Left ventricle myocardium inferior (tissue), 1 donor: ENCODE results near the gene TRIM41. TPM values are rescaled to one million over a fixed set of nuclear protein-coding genes. Genes with fewer than 3 reads are reported as not detected.

Experiments used
- DNase-seq: peaks from one replicate; pipeline ENCODE4 v3.0.0-alpha.2; 2020
- H3K27ac ChIP-seq: fragments of 200-600 bp; replicated peaks from 2 replicates; pipeline ENCODE4 v1.8.0; 2021
- H3K27me3 ChIP-seq: fragments of 200-600 bp; 2 replicates; pipeline ENCODE4 v1.8.0; 2021; ENCODE audit warnings: low read depth
- H3K36me3 ChIP-seq: fragments of 200-600 bp; 2 replicates; pipeline ENCODE4 v1.8.0; 2021
- H3K4me1 ChIP-seq: fragments of 200-600 bp; 2 replicates; pipeline ENCODE4 v1.8.0; 2021
- H3K4me3 ChIP-seq: fragments of 200-600 bp; 2 replicates; pipeline ENCODE4 v1.8.0; 2021; ENCODE audit warnings: mild to moderate bottlenecking, moderate library complexity
- H3K9me3 ChIP-seq: fragments of 200-600 bp; replicated peaks from 2 replicates; pipeline ENCODE4 v1.8.0; 2021
- intact Hi-C: fragments of 100-400 bp; cut with micrococcal nuclease; formaldehyde crosslinking; loops from one replicate; pipeline ENCODE4 v1.11.0; 2022
- total RNA-seq: library from RNA; stranded (reverse); fragmentation: NEBNext Ultra II Directional; extraction: Animal tissue kit (Norgen Biotek cat#: 25700); gene quantifications from one replicate; pipeline ENCODE4 v1.2.1, GENCODE V29; 2021
- TF ChIP-seq, protein P1 (sequence below): fragments of 200-600 bp; IDR thresholded peaks from 2 replicates; pipeline ENCODE4 v1.8.0; 2021; ENCODE audit warnings: antibody characterized with exemption, mild to moderate bottlenecking, borderline replicate concordance
- donor health status: DM: no; HTN: yes; CAD: no; lungs with severe emphysema.

Gene TRIM41
- total RNA-seq, 1 donor from 2014 or later = 26.4 TPM

DNA sequence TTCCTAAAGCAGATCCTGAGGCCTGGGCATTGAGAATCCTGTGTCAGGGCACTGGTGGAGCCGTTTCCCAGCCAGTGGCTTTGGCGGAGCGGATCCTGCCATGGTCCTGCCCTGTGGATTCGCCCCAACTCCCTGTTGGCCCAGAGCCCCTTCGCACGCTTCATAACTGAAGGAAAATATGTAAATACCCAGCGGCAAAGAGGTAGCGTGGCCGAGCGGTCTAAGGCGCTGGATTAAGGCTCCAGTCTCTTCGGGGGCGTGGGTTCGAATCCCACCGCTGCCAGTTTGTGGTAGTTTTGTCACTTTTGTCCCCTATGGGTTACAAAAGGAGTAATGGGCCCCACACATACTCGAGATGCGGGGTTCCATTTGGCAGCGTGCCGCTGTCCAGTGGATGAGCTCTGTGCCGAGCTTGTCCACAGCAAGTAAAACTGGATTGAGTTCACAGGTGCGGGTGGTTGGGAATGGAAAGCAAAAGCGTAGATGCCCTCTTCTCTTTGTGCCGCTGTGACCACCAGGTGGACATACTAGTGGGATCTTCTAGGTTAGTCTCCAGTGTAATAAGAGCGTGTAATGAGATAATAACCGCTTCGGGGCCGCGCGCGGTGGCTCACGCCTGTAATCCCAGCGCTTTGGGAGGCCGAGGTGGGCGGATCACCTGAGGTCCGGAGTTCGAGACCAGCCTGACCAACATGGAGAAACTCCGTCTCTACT lies 35.4 kb upstream of the TRIM41 start:
- intact Hi-C loops = no loop called here
- no peaks in the 10 kb centered on the region for H3K36me3 ChIP-seq
- DNase-seq = peak; percentile 75

DNA sequence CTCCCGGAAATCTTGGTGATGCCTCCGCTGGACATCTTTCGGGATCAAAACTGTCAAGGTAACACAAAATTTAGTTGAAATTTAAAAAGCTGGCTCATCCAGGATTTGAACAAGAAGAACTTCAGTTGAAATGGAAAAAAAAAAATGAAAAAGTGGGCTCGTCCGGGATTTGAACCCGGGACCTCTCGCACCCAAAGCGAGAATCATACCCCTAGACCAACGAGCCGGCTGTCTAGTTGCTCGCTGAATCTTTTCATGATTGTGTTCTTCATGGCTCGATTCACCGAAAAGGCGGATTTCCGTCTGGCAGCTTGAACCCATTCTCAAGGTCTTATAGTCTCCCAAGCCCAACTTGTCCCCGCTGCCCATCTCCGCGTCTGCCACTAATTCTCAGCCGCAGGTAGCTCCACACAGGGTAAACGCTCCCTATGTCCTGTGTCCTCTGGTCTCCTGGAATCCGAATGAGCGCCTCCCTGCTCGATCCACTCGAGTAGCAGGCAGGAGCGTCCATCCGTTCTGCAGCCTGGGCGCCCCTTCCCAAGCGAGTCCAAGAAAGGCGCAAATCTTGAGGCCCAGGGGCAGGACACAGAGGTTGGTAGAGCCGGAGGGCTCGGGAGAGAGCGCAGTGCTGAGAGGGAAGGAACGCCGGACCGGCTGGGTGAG lies 34.2 kb upstream of the TRIM41 start:
- TF ChIP-seq, protein P1, sequence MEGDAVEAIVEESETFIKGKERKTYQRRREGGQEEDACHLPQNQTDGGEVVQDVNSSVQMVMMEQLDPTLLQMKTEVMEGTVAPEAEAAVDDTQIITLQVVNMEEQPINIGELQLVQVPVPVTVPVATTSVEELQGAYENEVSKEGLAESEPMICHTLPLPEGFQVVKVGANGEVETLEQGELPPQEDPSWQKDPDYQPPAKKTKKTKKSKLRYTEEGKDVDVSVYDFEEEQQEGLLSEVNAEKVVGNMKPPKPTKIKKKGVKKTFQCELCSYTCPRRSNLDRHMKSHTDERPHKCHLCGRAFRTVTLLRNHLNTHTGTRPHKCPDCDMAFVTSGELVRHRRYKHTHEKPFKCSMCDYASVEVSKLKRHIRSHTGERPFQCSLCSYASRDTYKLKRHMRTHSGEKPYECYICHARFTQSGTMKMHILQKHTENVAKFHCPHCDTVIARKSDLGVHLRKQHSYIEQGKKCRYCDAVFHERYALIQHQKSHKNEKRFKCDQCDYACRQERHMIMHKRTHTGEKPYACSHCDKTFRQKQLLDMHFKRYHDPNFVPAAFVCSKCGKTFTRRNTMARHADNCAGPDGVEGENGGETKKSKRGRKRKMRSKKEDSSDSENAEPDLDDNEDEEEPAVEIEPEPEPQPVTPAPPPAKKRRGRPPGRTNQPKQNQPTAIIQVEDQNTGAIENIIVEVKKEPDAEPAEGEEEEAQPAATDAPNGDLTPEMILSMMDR = no peak
- intact Hi-C loops = no loop called here
- Histone ChIP-seq H3K9me3 (no peaks in the 10 kb centered on the region), H3K4me3 (peak overlapping the region; percentile 76), H3K4me1 (peaks cover 71% of the 10 kb centered on the region), H3K36me3 (no peaks in the 10 kb centered on the region), H3K27me3 (no peaks in the 10 kb centered on the region), H3K27ac (peak overlapping the region; percentile 97)
- DNase-seq = peak; percentile 57

More for the DNA sequence above, 35.4 kb upstream of the TRIM41 start:
- Histone ChIP-seq H3K27me3 (no peaks in the 10 kb centered on the region), H3K4me3 (peak overlapping the region; percentile 76), H3K9me3 (no peaks in the 10 kb centered on the region), H3K4me1 (peaks cover 64% of the 10 kb centered on the region), H3K27ac (peak overlapping the region; percentile 97)
- TF ChIP-seq, protein P1 = peak; percentile 41

DNA sequence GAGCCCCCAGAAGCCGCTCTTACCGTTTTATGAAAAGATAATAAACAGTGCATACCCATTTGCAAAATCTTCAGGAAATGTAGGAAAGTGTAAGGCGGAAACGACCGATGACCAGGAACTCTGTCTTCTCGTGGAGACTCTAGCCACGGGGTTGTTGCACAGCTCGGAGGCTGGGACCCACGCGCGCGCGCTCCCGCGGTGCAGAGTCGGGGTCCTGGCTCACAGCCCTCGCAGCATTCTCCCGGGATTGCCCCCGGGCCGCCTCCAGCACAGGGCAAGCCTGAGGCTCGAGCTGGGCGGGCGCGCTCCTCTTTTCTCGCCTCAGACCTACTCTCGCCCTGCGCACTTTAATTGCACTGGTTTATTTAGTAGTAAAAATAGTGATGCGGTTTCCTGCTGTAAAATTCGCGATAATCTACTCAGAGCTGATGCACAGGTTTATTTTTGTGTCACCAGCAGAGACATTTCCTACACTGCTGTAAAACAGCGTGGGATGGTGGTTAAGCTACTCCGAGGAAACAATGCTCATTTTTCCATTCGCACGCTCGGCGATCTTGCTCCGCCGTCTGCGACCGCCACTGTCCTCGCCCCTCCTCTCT lies 33.6 kb upstream of the TRIM41 start:
- DNase-seq = peak; percentile 40
- Histone ChIP-seq H3K9me3 (no peaks in the 10 kb centered on the region), H3K36me3 (no peaks in the 10 kb centered on the region), H3K4me3 (peak overlapping the region; percentile 76), H3K27me3 (no peaks in the 10 kb centered on the region), H3K27ac (peak overlapping the region; percentile 97), H3K4me1 (peaks cover 71% of the 10 kb centered on the region)
- TF ChIP-seq, protein P1 = no peak
- intact Hi-C loops = no loop called here

DNA sequence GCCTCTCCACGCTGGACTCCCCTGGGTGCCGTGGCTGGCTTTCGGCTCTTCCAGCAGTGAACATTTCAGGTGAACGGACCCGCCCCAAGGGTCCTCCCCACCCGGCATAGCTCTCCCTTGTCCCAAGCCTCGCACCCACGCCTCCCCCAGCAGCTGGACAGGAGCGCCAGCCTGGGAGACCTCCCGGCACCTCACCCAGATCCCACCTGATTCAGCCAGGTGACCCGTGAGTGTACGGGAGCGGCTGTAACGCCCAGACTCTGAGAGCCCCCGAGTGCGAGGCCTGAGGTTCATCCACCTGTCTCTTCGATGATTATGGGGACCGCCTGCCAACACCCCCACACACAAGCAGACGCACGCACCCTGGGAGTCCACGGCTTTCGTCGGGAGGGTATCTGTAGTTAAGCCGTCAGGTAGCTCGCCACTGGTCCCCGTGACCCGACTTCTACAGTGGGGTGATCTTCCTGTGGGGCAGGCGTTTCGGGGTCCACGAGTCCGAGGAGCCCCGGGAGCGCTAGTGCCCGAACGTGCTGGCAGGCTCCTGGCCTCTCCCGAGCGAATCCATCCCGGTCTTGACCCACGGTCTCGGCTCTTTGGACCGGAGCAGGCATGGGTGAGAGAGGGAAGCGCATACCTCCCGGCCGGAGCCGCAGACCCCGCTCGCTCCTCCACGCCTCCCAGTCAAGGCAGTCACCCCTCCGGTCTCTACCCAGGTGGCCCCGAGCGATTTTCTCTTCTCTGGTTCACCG lies 32.9 kb upstream of the TRIM41 start:
- H3K4me3 ChIP-seq = peak overlapping the region; percentile 76
- no peak for DNase-seq
- H3K27ac ChIP-seq = peak overlapping the region; percentile 97
- no peaks in the 10 kb centered on the region for H3K9me3 ChIP-seq
- TF ChIP-seq, protein P1 = no peak
- peaks cover under 1% of the 10 kb centered on the region for H3K36me3 ChIP-seq
- intact Hi-C loops = no loop called here
- no peaks in the 10 kb centered on the region for H3K27me3 ChIP-seq
- peaks cover 69% of the 10 kb centered on the region for H3K4me1 ChIP-seq

DNA sequence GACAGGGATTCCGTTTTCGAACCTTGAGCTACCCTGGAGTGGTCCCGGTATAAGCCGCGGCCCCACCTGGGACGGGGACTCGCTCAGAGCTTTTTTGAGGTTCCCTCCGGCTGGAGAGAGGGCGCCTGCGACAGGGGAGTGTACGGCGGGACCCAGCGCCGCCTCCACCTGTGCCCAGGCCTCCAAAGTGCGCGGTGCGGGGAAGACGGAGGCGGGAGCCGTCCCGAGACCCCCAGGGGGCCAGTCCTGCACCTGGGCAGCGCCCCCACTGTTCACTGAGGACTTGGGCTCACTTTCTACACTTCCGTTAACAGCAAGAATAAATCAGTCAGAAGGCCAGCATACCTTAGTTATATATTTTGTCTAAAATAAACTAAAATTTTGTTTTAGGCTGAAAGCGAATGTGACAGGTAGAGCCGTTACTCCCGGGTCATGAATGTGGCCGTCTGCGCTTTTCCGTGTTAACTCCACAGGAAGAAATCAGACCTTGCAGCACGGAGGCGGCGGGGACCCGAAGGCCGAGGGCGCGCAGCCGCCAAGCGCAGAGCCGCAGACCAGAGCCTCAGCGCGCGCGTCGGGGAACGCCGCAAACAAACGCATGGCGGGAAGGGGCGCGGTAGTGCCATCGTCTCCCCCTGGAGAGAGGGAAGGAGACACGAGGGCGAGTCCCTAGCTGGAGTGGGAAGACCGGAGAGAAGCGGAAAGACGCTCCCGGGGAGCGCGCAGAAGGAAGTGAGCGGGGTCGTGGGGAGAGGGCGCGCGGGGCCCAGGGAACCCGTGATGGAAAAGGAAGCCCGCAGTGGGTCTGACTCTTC lies 32.2 kb upstream of the TRIM41 start:
- peak overlapping the region; percentile 97 for H3K27ac ChIP-seq
- no peaks in the 10 kb centered on the region for H3K27me3 ChIP-seq
- TF ChIP-seq, protein P1 = peak; percentile 36
- H3K4me3 ChIP-seq = peak overlapping the region; percentile 76
- peak; percentile 57 for DNase-seq
- intact Hi-C loops = no loop called here
- peaks cover 3% of the 10 kb centered on the region for H3K36me3 ChIP-seq
- H3K9me3 ChIP-seq = no peaks in the 10 kb centered on the region
- H3K4me1 ChIP-seq = peaks cover 69% of the 10 kb centered on the region
